ENCODE results near the gene SENP2. TPM values are rescaled to one million over a fixed set of nuclear protein-coding genes. Genes with fewer than 3 reads are reported as not detected.

Gene SENP2
- total and polyA plus RNA-seq, 2 of the 13 experiments (the other 11 are each of a cell fraction or from before 2014, with no cell fraction given): 7.7 to 46.2 TPM

GRCh38 chr3:185630182-185630622 lies 44.1 kb downstream of the SENP2 start:
- intact Hi-C loops (cut with micrococcal nuclease; ENCODE audit: unreplicated experiment): no loop called here
- Histone ChIP-seq H3K27ac (ENCODE audit: extremely low read length, insufficient read depth, low read length) (no peak overlapping the region), H3K9me3 (ENCODE audit: low read length) (no peaks in the 10 kb centered on the region), H3K9ac (ENCODE audit: insufficient read depth, low read depth, low read length) (no peak overlapping the region), H3K36me3 (replicated peaks in 1 of 2; ENCODE audit: control insufficient read depth in 1 of 2, insufficient read depth in 2 of 2, low read length in 2 of 2) (peaks cover 5 to 23% of the 10 kb centered on the region in 2 experiments; a peak in 3 of 5 replicates), H2AFZ (ENCODE audit: low read length) (no peak overlapping the region), H4K20me1 (ENCODE audit: insufficient read depth, low read length) (no peaks in the 10 kb centered on the region), H3K4me2 (ENCODE audit: low read depth, low read length) (no peak overlapping the region), H3K4me1 (ENCODE audit: insufficient read depth, low read length) (no peaks in the 10 kb centered on the region), H3K79me2 (ENCODE audit: insufficient read depth, low read length) (no peaks in the 10 kb centered on the region), H3K27me3 (ENCODE audit: control insufficient read depth in 1 of 2, insufficient read depth in 2 of 2, low read length in 2 of 2) (no peaks in the 10 kb centered on the region), H3K4me3 (replicated peaks in 1 of 3; ENCODE audit: insufficient read depth in 1 of 3, low read depth in 2 of 3, low read length in 3 of 3) (no peak overlapping the region)
- no peak for FAIRE-seq
- in situ Hi-C loops (cut with HindIII; ENCODE audit: extremely low pct_ligation_motif_present, low pct_unique_long_range_greater_than_20kb): no loop called here
- CTCF ChIA-PET (ENCODE audit: low intra/inter-chr PET ratio, low total read pairs): no interaction called here
- DNase-seq (ENCODE audit: low spot score): no peak
- BruUV-seq (replicated peaks): no TSS peak
- POLR2A ChIA-PET: interaction anchor here (1.4 kb wide), 1 partner anchor 44 kb away, joined by 4 read pairs; the partner anchor contains the start of gene SENP2
- TF ChIP-seq RBFOX2 (IDR thresholded peaks at IDR 0.05; ENCODE audit: low read depth, low read length) (no peak), ARNT2 (CRISPR knock-in tag; IDR thresholded peaks at IDR 0.05; ENCODE audit: low read depth) (no peak), POLR2AphosphoS2 (IDR thresholded peaks at IDR 0.05; ENCODE audit: low read depth, low read length) (0 out of 2 replicates have a peak, but pooled peaks have one; percentile 1), ZNF335 (CRISPR knock-in tag; IDR thresholded peaks at IDR 0.05) (no peak)
- no peak for ATAC-seq
- 94% methylated on average over 6 of the region's 6 CpGs for WGBS (ENCODE audit: low lambda C conversion rate)

- H3K4me3 ChIP-seq (replicated peaks in 1 of 3; ENCODE audit: insufficient read depth in 1 of 3, low read depth in 2 of 3, low read length in 3 of 3): no peak overlapping the region
- H3K9me3 ChIP-seq (ENCODE audit: low read length): no peaks in the 10 kb centered on the region
- no peaks in the 10 kb centered on the region for H3K27me3 ChIP-seq (ENCODE audit: control insufficient read depth in 1 of 2, insufficient read depth in 2 of 2, low read length in 2 of 2)
- intact Hi-C loops (cut with micrococcal nuclease; ENCODE audit: unreplicated experiment) (no loop called here), in situ Hi-C loops (cut with HindIII; ENCODE audit: extremely low pct_ligation_motif_present, low pct_unique_long_range_greater_than_20kb) (no loop called here)
- no peak overlapping the region for H2AFZ ChIP-seq (ENCODE audit: low read length)
- H3K27ac ChIP-seq (ENCODE audit: extremely low read length, insufficient read depth, low read length): no peak overlapping the region
- no peak overlapping the region for H3K4me2 ChIP-seq (ENCODE audit: low read depth, low read length)
- H3K36me3 ChIP-seq (replicated peaks in 1 of 2; ENCODE audit: control insufficient read depth in 1 of 2, insufficient read depth in 2 of 2, low read length in 2 of 2): peaks cover 3 to 16% of the 10 kb centered on the region in 2 experiments; a peak in 3 of 5 replicates
- POLR2A ChIA-PET: no interaction called here
- no peaks in the 10 kb centered on the region for H3K4me1 ChIP-seq (ENCODE audit: insufficient read depth, low read length)
- ATAC-seq (peak; percentile 33), FAIRE-seq (no peak), DNase-seq (ENCODE audit: low spot score) (no peak)
- TF ChIP-seq HNRNPK (IDR thresholded peaks at IDR 0.05; ENCODE audit: low read depth, low read length, poor library complexity, severe bottlenecking) (peak; percentile 78), ZSCAN22 (CRISPR knock-in tag; IDR thresholded peaks at IDR 0.05) (no peak), PCBP1 (IDR thresholded peaks at IDR 0.05; ENCODE audit: borderline replicate concordance, low read depth, low read length) (0 out of 2 replicates have a peak, but pooled peaks have one; percentile 48)
- no peak overlapping the region for H3K9ac ChIP-seq (ENCODE audit: insufficient read depth, low read depth, low read length)
- no TSS peak for BruUV-seq (replicated peaks)
- no peaks in the 10 kb centered on the region for H3K79me2 ChIP-seq (ENCODE audit: insufficient read depth, low read length)
- WGBS (ENCODE audit: low lambda C conversion rate): 84% methylated on average over 4 of the region's 4 CpGs
- CTCF ChIA-PET (ENCODE audit: low intra/inter-chr PET ratio, low total read pairs): no interaction called here
- no peaks in the 10 kb centered on the region for H4K20me1 ChIP-seq (ENCODE audit: insufficient read depth, low read length)
Measured at GRCh38 chr3:185631108-185631507, 45.0 kb downstream of the SENP2 start.

Measured in HepG2 (cell line).